Stomach (tissue), 4 donors: Measurements from ENCODE around the gene CD2BP2.
"Not testable (repeated sequence)": the region's sequence is repeated elsewhere in the genome, so short reads cannot be mapped to it uniquely, and the experiment has no call there.

Experiments used
- CTCF ChIP-seq, 7 experiments: fragments of 450-650 bp in 4 of 7; fragments of 200-600 bp in 3 of 7; sonication (generic) in 3 of 7; IDR thresholded peaks; one replicate each; pipeline ENCODE4 v1.5.1; 2016 to 2019; ENCODE audit warnings: antibody characterized with exemption in 7 of 7, control low read depth in 2 of 7, mild to moderate bottlenecking in 1 of 7
- EP300 ChIP-seq: sonication (generic); formaldehyde crosslinking; IDR thresholded peaks from one replicate; pipeline ENCODE4 v1.6.1; 2017; ENCODE audit warnings: antibody characterized with exemption
- POLR2A ChIP-seq, 4 donors: fragments of 450-650 bp; IDR thresholded peaks; one replicate each; pipeline ENCODE4 v1.6.1; 2016; ENCODE audit warnings: antibody characterized with exemption in 4 of 4, control low read depth in 2 of 4, mild to moderate bottlenecking in 1 of 4, moderate library complexity in 1 of 4
- POLR2AphosphoS5 ChIP-seq, 3 donors: sonication (generic); formaldehyde crosslinking; IDR thresholded peaks; one replicate each; pipeline ENCODE4 v1.6.1; 2016; ENCODE audit warnings: antibody characterized with exemption in 3 of 3

GRCh38 chr16:30341971-30342370, 13.1 kb downstream of the CD2BP2 start:
- not testable (repeated sequence) for TF ChIP-seq CTCF (IDR thresholded peaks at IDR 0.05); EP300; POLR2A (IDR thresholded peaks at IDR 0.05); POLR2AphosphoS5 (IDR thresholded peaks at IDR 0.05)
